HG02610 (cell line): Measurements from ENCODE around the gene ADAMTS5.

Source experiments
- ATAC-seq: cut with Tn5 transposase; IDR thresholded peaks from one replicate; pipeline ENCODE4 v1.9.1; 2021; ENCODE audit warnings: mild to moderate bottlenecking, moderate library complexity; ENCODE audit not compliant: unreplicated experiment

Gene ADAMTS5

GRCh38 chr21:26967062-26967913 lies at the start of gene ADAMTS5:
Gene ADAMTS5 (minus strand): TSS chr21:26967088. CDS start chr21:26966391, 697 bp downstream.
- ATAC-seq = no peak

- no peak for ATAC-seq
Measured at GRCh38 chr21:27001526-27001925, 34.6 kb upstream of the ADAMTS5 start.

DNA sequence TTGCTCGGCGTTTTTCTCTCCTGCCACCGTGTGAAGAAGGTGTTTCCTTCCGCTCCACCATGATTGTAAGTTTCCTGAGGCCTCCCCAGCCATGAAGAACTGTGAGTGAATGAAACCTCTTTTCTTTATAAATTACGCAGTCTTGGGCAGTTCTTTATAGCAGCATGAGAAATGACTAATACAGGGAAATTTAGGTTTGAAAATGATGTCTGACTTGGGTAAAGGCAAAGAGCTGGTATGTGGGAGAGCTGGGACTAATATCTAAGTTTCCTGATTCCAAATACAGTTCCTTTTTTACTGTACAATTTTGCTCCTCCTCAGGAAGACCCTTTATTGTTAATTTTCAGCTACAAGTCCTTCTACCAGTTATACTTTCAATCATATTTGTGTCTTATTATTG lies 16.7 kb upstream of the ADAMTS5 start:
- no peak for ATAC-seq

DNA sequence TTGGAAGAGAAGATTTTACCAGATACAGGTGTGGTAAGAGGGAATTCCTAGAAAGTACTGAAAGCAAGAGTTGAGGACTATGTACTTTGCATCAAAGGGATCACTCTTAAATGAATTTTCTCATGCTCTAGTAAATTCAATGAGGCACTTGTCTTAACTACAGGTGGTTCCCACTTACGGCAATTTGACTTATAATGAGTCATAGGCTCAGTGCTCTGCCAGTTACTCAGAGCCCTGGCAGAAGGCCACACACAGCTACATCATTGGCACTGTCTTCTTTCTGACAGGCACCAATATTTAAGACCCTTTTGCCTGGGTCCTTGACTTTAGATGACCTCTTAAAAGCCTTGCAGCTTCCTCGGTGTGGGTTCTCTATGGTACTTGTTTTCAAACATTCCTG lies 15.9 kb upstream of the ADAMTS5 start:
- no peak for ATAC-seq

- ATAC-seq = no peak
Measured at GRCh38 chr21:26977746-26978145, 10.9 kb upstream of the ADAMTS5 start.

- ATAC-seq = no peak
Measured at GRCh38 chr21:26973226-26973625, 6.3 kb upstream of the ADAMTS5 start.

GRCh38 chr21:26972192-26972591 lies 5.3 kb upstream of the ADAMTS5 start:
- no peak for ATAC-seq

- no peak for ATAC-seq
Measured at GRCh38 chr21:26969971-26970725, 3.3 kb upstream of the ADAMTS5 start.

DNA sequence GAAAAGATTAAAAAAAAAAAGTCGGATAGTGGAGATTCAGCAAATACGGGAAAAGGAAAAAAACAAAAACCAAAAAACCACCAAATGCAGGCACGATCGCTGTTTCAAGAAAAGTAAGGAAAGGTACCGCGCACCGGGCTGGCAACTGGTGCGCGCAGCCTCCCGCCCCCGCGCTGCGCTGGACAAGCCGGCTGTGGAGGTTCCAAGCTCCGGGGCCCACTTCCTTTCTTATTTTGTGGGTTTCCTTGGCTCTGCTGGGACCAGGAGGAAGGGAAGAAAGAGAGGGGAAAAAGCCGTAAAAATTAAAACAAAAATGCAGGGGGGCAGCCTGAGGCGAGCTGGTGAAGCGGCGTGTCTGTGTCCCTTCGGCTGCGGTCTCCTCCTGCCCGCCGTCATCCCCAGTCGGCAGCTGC lies 233 bp downstream of the ADAMTS5 start:
- no peak for ATAC-seq

- ATAC-seq = no peak
Measured at GRCh38 chr21:26965907-26966581, 844 bp downstream of the ADAMTS5 start.

GRCh38 chr21:26965040-26965906 lies 1.6 kb downstream of the ADAMTS5 start:
- ATAC-seq = no peak

DNA sequence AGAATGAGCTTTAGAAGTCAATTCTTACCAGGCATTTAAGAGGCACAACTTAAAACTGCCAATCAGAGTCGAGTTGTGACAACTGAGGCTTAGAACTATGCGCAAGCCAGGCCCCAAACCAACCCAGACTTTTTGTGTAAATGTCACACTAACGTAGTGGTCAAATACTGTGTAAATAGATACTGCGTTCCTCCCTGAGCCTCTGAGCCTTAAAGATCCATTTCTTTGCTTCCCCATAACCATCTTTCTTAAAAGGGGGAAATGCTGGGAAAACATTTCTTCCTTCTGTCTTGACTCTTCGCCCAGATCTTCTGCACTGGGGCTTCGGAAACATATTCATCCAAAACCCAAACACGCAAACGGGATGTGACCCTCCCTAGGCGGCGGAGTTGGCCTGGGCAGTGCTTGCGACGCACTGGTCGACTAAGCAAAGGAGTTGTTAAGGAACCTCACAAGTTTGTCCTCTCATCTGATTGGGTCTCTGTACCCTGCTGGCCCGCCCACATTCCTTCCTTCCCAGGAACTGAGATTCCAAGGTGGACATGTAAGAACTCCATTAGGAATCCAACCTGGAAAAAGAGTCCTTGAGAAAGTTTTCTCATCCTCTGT lies 2.6 kb downstream of the ADAMTS5 start:
- ATAC-seq = no peak

GRCh38 chr21:26962621-26963181 lies 4.2 kb downstream of the ADAMTS5 start:
- no peak for ATAC-seq

GRCh38 chr21:26961698-26962097 lies 5.2 kb downstream of the ADAMTS5 start:
- ATAC-seq = no peak

DNA sequence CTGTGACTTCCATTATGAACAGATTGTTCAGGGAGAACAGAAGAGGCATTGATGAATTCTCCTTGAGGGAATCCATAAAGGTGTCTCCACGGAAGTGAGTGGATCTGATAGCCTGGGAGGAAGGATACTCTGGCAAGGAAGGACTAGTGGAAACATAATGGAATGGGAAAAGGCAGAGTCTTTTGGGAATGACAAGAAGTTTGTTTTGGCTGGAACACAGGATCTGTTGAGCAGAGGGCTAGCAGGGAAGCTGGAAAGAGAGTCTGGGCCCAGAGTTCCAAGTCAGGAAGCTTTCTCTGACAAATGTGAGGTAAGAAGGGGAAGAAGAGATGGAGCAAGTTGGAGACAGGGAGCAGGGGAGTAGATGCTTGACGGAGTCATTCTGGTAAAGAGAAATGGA lies 8.1 kb downstream of the ADAMTS5 start:
- ATAC-seq = no peak

DNA sequence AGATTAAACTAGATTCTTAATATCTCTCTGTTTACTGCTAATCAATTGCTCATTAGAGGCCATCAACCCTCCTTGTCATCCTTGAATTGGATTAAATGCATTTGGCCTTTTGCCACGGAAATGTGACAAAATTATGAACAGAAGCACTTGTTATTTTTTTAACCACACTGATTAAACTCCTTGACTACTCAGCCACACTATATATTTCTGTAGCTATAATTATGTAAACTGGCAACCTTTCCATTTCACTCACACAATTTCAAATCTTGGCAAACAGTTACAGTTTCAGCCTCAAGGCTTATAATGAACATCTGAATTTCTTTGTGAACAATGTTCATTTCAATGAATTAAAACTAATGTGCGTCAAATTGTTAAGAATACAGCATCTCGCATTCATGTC lies 10.1 kb downstream of the ADAMTS5 start:
- no peak for ATAC-seq

DNA sequence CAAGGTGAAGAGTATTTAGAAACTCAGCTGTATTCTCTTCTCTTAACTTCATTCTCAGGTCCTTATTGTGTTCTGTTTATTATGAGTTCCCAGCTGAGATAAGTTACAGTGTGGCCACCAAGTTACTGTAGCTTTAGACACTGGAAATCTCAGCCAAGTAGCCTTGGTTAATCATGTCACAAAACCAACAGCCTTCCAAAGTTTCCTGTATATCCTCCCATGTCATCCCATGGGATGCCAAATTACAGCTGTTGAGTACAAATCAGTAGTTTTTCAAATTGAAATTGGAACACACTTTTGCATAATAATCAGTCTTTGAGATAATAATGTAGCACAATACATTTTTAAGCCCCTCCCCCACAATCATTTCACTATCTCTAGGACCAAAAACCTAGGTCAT lies 10.7 kb downstream of the ADAMTS5 start:
- ATAC-seq = no peak

DNA sequence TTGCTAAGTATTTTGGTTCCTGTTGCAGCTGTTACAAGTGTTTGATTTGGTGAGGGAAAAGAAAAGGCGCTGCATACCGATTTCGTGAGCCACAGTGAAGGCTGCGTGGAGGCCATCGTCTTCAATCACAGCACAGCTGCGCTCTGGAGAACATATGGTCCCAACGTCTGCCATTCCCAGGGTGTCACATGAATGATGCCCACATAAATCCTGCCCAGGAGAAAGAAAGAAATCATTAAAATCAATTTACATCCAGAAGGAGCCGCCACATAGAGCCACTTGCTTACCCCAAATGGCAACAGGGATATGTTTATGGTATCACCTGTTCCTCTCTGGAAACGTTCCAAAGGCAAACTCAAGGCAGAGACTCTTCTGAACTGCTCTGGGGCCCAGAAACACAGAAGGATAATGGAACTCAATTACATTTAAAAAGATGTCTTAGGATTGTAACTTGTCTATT lies 12.2 kb downstream of the ADAMTS5 start:
- ATAC-seq = no peak

DNA sequence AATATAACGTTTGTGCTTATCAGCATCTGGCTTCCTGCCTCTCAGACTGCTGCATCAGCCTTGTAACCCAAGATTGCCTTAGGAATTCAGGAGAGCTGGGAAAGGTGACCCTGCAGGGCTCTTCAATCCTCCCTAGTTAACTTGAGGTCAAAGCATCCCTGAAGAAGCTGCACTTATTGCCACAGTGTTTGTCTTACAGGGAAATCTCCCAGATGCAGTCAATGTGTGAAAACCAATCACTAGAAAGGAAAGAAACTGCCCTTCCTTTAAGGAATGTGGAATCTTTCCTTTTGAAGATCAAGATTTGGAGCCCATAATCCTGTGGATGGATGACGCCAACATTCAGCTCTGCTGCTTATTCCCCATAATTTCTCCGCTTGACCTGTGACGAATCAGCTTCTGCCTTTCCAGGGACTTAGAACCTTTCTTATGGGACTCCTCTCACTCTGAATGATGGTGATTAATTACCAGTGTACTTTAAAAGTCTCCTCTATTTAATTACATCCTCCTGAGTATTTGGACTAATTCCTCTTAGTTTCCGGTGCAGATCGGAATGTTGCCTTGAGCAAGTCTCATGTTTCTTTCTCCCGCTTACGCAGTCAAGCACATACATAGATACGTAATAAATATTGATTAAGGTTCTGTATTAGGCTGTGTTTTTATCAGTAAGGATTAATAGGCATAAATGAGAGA lies 14.4 kb downstream of the ADAMTS5 start:
- ATAC-seq = no peak
